Activated CD8-positive, alpha-beta T cell treated with anti-CD3 and anti-CD28 coated beads for 36 hours (primary cell): ENCODE data around the gene DBH. TPM values are rescaled to one million over a fixed set of nuclear protein-coding genes. Genes with fewer than 3 reads are reported as not detected.

ENCODE experiments used
- ATAC-seq: fragments of 200-7000 bp; cut with Tn5 transposase; one replicate; pipeline ENCODE4 v1.10.0; 2021; ENCODE audit warnings: mild to moderate bottlenecking, moderate library complexity
- CTCF ChIA-PET: fragments of 350-600 bp; sonication (Branson Sonifier 250); formaldehyde crosslinking; loops from one replicate; lab custom pipeline; 2021; ENCODE audit warnings: antibody characterized with exemption; lab: Charles Lee
- POLR2A ChIA-PET: fragments of 350-600 bp; sonication (Branson Sonifier 250); formaldehyde crosslinking; loops from one replicate; lab custom pipeline; 2021; ENCODE audit warnings: antibody characterized with exemption; lab: Charles Lee
- DNase-seq: peaks from one replicate; pipeline ENCODE4 v3.0.0-alpha.2; 2020
- H3K27ac Mint-ChIP-seq: one replicate; pipeline ENCODE4 v1.8.0; 2021; ENCODE audit warnings: mild to moderate bottlenecking, mixed read lengths
- H3K27me3 Mint-ChIP-seq: one replicate; pipeline ENCODE4 v1.8.0; 2021; ENCODE audit warnings: mixed read lengths
- H3K36me3 Mint-ChIP-seq: one replicate; pipeline ENCODE4 v1.8.0; 2021; ENCODE audit warnings: low read depth, mixed read lengths
- H3K4me1 Mint-ChIP-seq: one replicate; pipeline ENCODE4 v1.8.0; 2021; ENCODE audit warnings: low read depth, mixed read lengths
- H3K4me3 Mint-ChIP-seq: one replicate; pipeline ENCODE4 v1.8.0; 2021; ENCODE audit warnings: mild to moderate bottlenecking, moderate library complexity, mixed read lengths
- H3K9me3 Mint-ChIP-seq: one replicate; pipeline ENCODE4 v1.8.0; 2021; ENCODE audit warnings: mixed read lengths
- intact Hi-C: fragments of 100-400 bp; cut with micrococcal nuclease; formaldehyde crosslinking; loops from one replicate; pipeline ENCODE4 v1.10.0; 2022
- total RNA-seq, 2 experiments: library from RNA; stranded (reverse); gene quantifications; one replicate each; pipeline ENCODE4 v1.2.3, GENCODE V29; 2021
- TF ChIP-seq, protein P1 (sequence below): fragments of 200-600 bp; IDR thresholded peaks from one replicate; pipeline ENCODE4 v1.8.0; 2022; ENCODE audit warnings: antibody characterized with exemption, mild to moderate bottlenecking

Gene DBH
- total RNA-seq, 2 experiments from 2014 or later = not detected

GRCh38 chr9:133665096-133665495 lies 28.9 kb downstream of the DBH start:
- DNase-seq = no peak
- ATAC-seq = no peak
- Mint-ChIP-seq H3K4me3 (no peak overlapping the region), H3K4me1 (peaks cover under 1% of the 10 kb centered on the region), H3K36me3 (no peaks in the 10 kb centered on the region), H3K27me3 (no peaks in the 10 kb centered on the region), H3K9me3 (no peaks in the 10 kb centered on the region), H3K27ac (no peak overlapping the region)
- intact Hi-C loops = no loop called here
- ChIA-PET POLR2A (no interaction called here), CTCF (interaction anchor here (0.6 to 1.6 kb wide), 3 partner anchors 44 to 76 kb away, joined by 3 to 5 read pairs (median 3); no protein-coding TSS in a partner anchor)
- TF ChIP-seq, protein P1, sequence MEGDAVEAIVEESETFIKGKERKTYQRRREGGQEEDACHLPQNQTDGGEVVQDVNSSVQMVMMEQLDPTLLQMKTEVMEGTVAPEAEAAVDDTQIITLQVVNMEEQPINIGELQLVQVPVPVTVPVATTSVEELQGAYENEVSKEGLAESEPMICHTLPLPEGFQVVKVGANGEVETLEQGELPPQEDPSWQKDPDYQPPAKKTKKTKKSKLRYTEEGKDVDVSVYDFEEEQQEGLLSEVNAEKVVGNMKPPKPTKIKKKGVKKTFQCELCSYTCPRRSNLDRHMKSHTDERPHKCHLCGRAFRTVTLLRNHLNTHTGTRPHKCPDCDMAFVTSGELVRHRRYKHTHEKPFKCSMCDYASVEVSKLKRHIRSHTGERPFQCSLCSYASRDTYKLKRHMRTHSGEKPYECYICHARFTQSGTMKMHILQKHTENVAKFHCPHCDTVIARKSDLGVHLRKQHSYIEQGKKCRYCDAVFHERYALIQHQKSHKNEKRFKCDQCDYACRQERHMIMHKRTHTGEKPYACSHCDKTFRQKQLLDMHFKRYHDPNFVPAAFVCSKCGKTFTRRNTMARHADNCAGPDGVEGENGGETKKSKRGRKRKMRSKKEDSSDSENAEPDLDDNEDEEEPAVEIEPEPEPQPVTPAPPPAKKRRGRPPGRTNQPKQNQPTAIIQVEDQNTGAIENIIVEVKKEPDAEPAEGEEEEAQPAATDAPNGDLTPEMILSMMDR = no peak

DNA sequence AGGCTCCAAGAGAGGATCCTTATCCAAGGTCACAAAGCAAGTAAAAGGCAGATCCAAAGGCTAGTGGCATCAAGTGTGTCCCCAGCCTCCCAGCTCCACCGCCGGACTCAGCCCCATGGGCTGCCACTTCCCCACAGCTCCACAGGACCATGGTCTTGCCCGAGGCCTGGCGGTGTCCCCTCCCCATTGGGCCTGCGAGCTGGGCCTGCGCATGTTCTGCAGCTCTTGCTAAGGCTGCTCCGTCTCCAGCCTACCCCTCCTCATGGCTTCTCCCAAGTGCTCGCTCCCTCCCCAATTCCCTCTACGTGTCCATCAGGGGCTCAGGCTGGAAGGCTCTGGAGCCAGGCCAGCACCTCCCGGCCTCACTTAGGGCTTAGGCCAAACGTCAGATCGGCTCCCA lies 29.4 kb downstream of the DBH start:
- H3K27me3 Mint-ChIP-seq = no peaks in the 10 kb centered on the region
- no peak overlapping the region for H3K27ac Mint-ChIP-seq
- H3K4me1 Mint-ChIP-seq = no peaks in the 10 kb centered on the region
- no peak for ATAC-seq
- H3K4me3 Mint-ChIP-seq = no peak overlapping the region
- POLR2A ChIA-PET = no interaction called here
- H3K36me3 Mint-ChIP-seq = no peaks in the 10 kb centered on the region
- TF ChIP-seq, protein P1 = no peak
- CTCF ChIA-PET = interaction anchor here (1.5 to 1.6 kb wide), 2 partner anchors 61 to 76 kb away, joined by 3 to 5 read pairs; no protein-coding TSS in a partner anchor
- DNase-seq = no peak
- H3K9me3 Mint-ChIP-seq = no peaks in the 10 kb centered on the region
- intact Hi-C loops = no loop called here

- H3K27ac Mint-ChIP-seq = no peak overlapping the region
- POLR2A ChIA-PET = interaction anchor here (1.2 kb wide), 1 partner anchor 27 kb away, joined by 3 read pairs; no protein-coding TSS in a partner anchor
- no peaks in the 10 kb centered on the region for H3K27me3 Mint-ChIP-seq
- no peaks in the 10 kb centered on the region for H3K4me1 Mint-ChIP-seq
- CTCF ChIA-PET = no interaction called here
- intact Hi-C loops = no loop called here
- ATAC-seq = no peak
- TF ChIP-seq, protein P1 = no peak
- no peaks in the 10 kb centered on the region for H3K9me3 Mint-ChIP-seq
- no peaks in the 10 kb centered on the region for H3K36me3 Mint-ChIP-seq
- no peak overlapping the region for H3K4me3 Mint-ChIP-seq
- DNase-seq = no peak
Measured at GRCh38 chr9:133666387-133666786, 30.2 kb downstream of the DBH start.

DNA sequence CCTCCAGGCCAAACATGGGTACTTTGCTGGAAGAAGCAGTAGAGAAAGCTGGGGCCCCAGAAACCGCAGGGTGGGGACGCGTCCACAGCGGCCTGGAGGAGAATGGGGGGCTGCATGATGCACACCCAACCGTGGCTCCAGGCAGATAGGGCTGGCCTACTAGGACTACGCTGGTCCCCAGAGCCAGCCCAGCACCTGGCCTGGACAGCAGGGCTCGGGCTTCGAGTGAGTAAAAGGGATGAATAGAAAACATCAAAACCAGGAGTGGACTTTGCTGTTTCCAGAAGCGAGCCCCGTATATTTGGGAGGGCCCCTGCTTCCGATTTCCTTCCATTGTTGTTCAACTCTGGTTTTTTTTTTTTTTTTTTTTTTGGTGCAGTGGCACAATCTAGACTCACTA lies 30.7 kb downstream of the DBH start:
- Mint-ChIP-seq H3K27me3 (no peaks in the 10 kb centered on the region), H3K27ac (no peak overlapping the region), H3K4me3 (no peak overlapping the region), H3K4me1 (no peaks in the 10 kb centered on the region), H3K36me3 (peaks cover under 1% of the 10 kb centered on the region), H3K9me3 (no peaks in the 10 kb centered on the region)
- TF ChIP-seq, protein P1 = no peak
- intact Hi-C loops = no loop called here
- ATAC-seq (no peak), DNase-seq (no peak)
- ChIA-PET CTCF (no interaction called here), POLR2A (interaction anchor here (1.2 kb wide), 1 partner anchor 26 kb away, joined by 3 read pairs; no protein-coding TSS in a partner anchor)

- H3K27me3 Mint-ChIP-seq = no peaks in the 10 kb centered on the region
- ATAC-seq (no peak), DNase-seq (no peak)
- no peaks in the 10 kb centered on the region for H3K4me1 Mint-ChIP-seq
- no peak overlapping the region for H3K4me3 Mint-ChIP-seq
- H3K27ac Mint-ChIP-seq = no peak overlapping the region
- peaks cover 3% of the 10 kb centered on the region for H3K36me3 Mint-ChIP-seq
- no peaks in the 10 kb centered on the region for H3K9me3 Mint-ChIP-seq
- ChIA-PET CTCF (no interaction called here), POLR2A (no interaction called here)
- intact Hi-C loops = no loop called here
- TF ChIP-seq, protein P1 = no peak
Measured at GRCh38 chr9:133667759-133668450, 31.7 kb downstream of the DBH start.
